Chondrocyte (in vitro differentiated cells): ENCODE data around the gene NFRKB. TPM values are rescaled to one million over a fixed set of nuclear protein-coding genes. Genes with fewer than 3 reads are reported as not detected.
A peak's percentile ranks its signal among the peaks of the same experiment; 100 is the strongest.
"Not testable (repeated sequence)": the region's sequence is repeated elsewhere in the genome, so short reads cannot be mapped to it uniquely, and the experiment has no call there.

Experiments
- DNase-seq: peaks from one replicate; pipeline ENCODE4 v3.0.0; 2021; ENCODE audit warnings: mixed read lengths, low spot score
- H3K27ac Mint-ChIP-seq: one replicate; pipeline ENCODE4 v1.8.0; 2021; ENCODE audit warnings: mild to moderate bottlenecking, moderate library complexity, mixed read lengths; ENCODE audit not compliant: unreplicated experiment
- H3K27me3 Mint-ChIP-seq: 2 replicates; pipeline ENCODE4 v1.8.0; 2021; ENCODE audit warnings: low read depth, mixed read lengths
- H3K36me3 Mint-ChIP-seq: 2 replicates; pipeline ENCODE4 v1.8.0; 2021; ENCODE audit warnings: low read depth, mixed read lengths
- H3K4me1 Mint-ChIP-seq: 2 replicates; pipeline ENCODE4 v1.8.0; 2021; ENCODE audit warnings: low read depth, mild to moderate bottlenecking, mixed read lengths
- H3K4me3 Mint-ChIP-seq: one replicate; pipeline ENCODE4 v1.8.0; 2021; ENCODE audit warnings: mild to moderate bottlenecking, moderate library complexity, mixed read lengths; ENCODE audit not compliant: unreplicated experiment
- H3K9me3 Mint-ChIP-seq: 2 replicates; pipeline ENCODE4 v1.8.0; 2021; ENCODE audit warnings: low read depth, mixed read lengths
- CTCF ChIP-seq: fragments of 200-600 bp; sonication (generic); IDR thresholded peaks from 2 replicates; pipeline ENCODE4 v1.5.0; 2021; ENCODE audit warnings: antibody characterized with exemption, mild to moderate bottlenecking, moderate library complexity
- total RNA-seq: library from RNA; stranded (reverse); gene quantifications from 3 replicates; pipeline ENCODE4 v1.2.1, GENCODE V29; 2021

NFRKB gene
- total RNA-seq, 1 donor from 2014 or later, result 21.2 TPM

- no peaks in the 10 kb centered on the region for H3K4me1 Mint-ChIP-seq
- peaks cover 3% of the 10 kb centered on the region for H3K27me3 Mint-ChIP-seq
- H3K9me3 Mint-ChIP-seq, result no peaks in the 10 kb centered on the region
- no peak overlapping the region for H3K4me3 Mint-ChIP-seq
- TF ChIP-seq CTCF, result no peak
- DNase-seq, result no peak
- H3K36me3 Mint-ChIP-seq, result no peaks in the 10 kb centered on the region
- H3K27ac Mint-ChIP-seq, result no peak overlapping the region
These were observed 41.7 kb downstream of the NFRKB start for GRCh38 chr11:129853518-129854231.

GRCh38 chr11:129852125-129852740 is 43.1 kb downstream of the NFRKB start:
- no peak for DNase-seq

GRCh38 chr11:129849447-129850130 is 45.8 kb downstream of the NFRKB start:
- DNase-seq, result no peak
- Mint-ChIP-seq H3K27ac (no peak overlapping the region), H3K36me3 (no peaks in the 10 kb centered on the region), H3K4me3 (no peak overlapping the region), H3K9me3 (no peaks in the 10 kb centered on the region), H3K4me1 (peaks cover 18% of the 10 kb centered on the region), H3K27me3 (peaks cover 3% of the 10 kb centered on the region)
- no peak for TF ChIP-seq CTCF

More at GRCh38 chr11:129852125-129852740, 43.1 kb downstream of the NFRKB start:
- H3K27me3 Mint-ChIP-seq, result peaks cover 3% of the 10 kb centered on the region
- H3K4me1 Mint-ChIP-seq, result no peaks in the 10 kb centered on the region
- no peaks in the 10 kb centered on the region for H3K9me3 Mint-ChIP-seq
- no peaks in the 10 kb centered on the region for H3K36me3 Mint-ChIP-seq
- TF ChIP-seq CTCF, result no peak
- H3K27ac Mint-ChIP-seq, result no peak overlapping the region
- H3K4me3 Mint-ChIP-seq, result no peak overlapping the region

GRCh38 chr11:129847361-129847760 is 48.0 kb downstream of the NFRKB start:
- H3K4me1 Mint-ChIP-seq, result peaks cover 18% of the 10 kb centered on the region
- DNase-seq, H3K9me3 Mint-ChIP-seq, H3K27me3 Mint-ChIP-seq, H3K27ac Mint-ChIP-seq, H3K4me3 Mint-ChIP-seq, H3K36me3 Mint-ChIP-seq: not testable (repeated sequence)

GRCh38 chr11:129846508-129847335 is 48.7 kb downstream of the NFRKB start:
- Mint-ChIP-seq H3K27ac (peak overlapping the region; percentile 97), H3K9me3 (no peaks in the 10 kb centered on the region), H3K36me3 (peaks cover 2% of the 10 kb centered on the region), H3K4me3 (no peak overlapping the region), H3K4me1 (peaks cover 18% of the 10 kb centered on the region), H3K27me3 (peaks cover 13% of the 10 kb centered on the region)
- no peak for DNase-seq
- no peak for TF ChIP-seq CTCF

Other genes with a start within 250 kb of the NFRKB start
- gene TMEM45B, start 79.7 kb downstream of the NFRKB start, total RNA-seq, result not detected in 3 replicates
- gene PRDM10, start 107.3 kb upstream of the NFRKB start, total RNA-seq, result 7.6 to 13.1 TPM (median 8.2 TPM) in 3 replicates
- 355 to 358 TPM (median 358 TPM) in 3 replicates for gene APLP2, start 174.3 kb upstream of the NFRKB start, total RNA-seq